HepG2 (cell line): Measurements from ENCODE around the gene CCM2L. TPM values are rescaled to one million over a fixed set of nuclear protein-coding genes. Genes with fewer than 3 reads are reported as not detected.
A peak's percentile ranks its signal among the peaks of the same experiment; 100 is the strongest.

Experiments used
- ASH2L ChIP-seq: fragments of 300-600, 200-600 bp; sonication (generic); IDR thresholded peaks from 2 replicates; pipeline ENCODE4 v1.7.0; 2017; ENCODE audit warnings: low read depth, mild to moderate bottlenecking, moderate library complexity, mixed read lengths, low read length; ENCODE audit not compliant: insufficient read length
- CHD2 ChIP-seq: IDR thresholded peaks from 2 replicates; pipeline ENCODE4 v1.6.1; 2011; ENCODE audit warnings: low read depth, low read length, improper control_type of control experiment
- FOSL2 ChIP-seq: sonication (generic); formaldehyde crosslinking; IDR thresholded peaks from 2 replicates; pipeline ENCODE4 v1.4.0; 2020; ENCODE audit warnings: missing genetic modification reagents
- GLMP ChIP-seq: sonication (generic); formaldehyde crosslinking; IDR thresholded peaks from 2 replicates; pipeline ENCODE4 v1.9.0; 2021; ENCODE audit warnings: missing genetic modification reagents, mild to moderate bottlenecking, borderline replicate concordance
- HMGA1 ChIP-seq: sonication (generic); formaldehyde crosslinking; conservative IDR thresholded peaks from 2 replicates; pipeline ENCODE4 v1.4.0; 2020; ENCODE audit warnings: missing genetic modification reagents
- HOMEZ ChIP-seq: IDR thresholded peaks from 2 replicates; pipeline ENCODE4 v1.6.1; 2016; ENCODE audit warnings: low read depth
- MXD4 ChIP-seq: IDR thresholded peaks from 2 replicates; pipeline ENCODE4 v1.6.1; 2016; ENCODE audit warnings: mild to moderate bottlenecking, missing biosample characterization, missing genetic modification reagents
- PRPF4 ChIP-seq: fragments of 200-400 bp; formaldehyde crosslinking; IDR thresholded peaks from 2 replicates; pipeline ENCODE4 v1.6.1; 2016; ENCODE audit warnings: low read length, low read depth; ENCODE audit not compliant: poor library complexity, severe bottlenecking
- RARA ChIP-seq: IDR thresholded peaks from 2 replicates; pipeline ENCODE4 v1.6.1; 2016; ENCODE audit warnings: missing genetic modification reagents, missing compliant biosample characterization
- REPIN1 ChIP-seq: sonication (generic); formaldehyde crosslinking; IDR thresholded peaks from 2 replicates; pipeline ENCODE4 v1.8.0; 2022; ENCODE audit warnings: missing genetic modification reagents, low read depth, mild to moderate bottlenecking, borderline replicate concordance
- SALL2 ChIP-seq: sonication (generic); formaldehyde crosslinking; IDR thresholded peaks from 2 replicates; pipeline ENCODE4 v1.8.1; 2023; ENCODE audit warnings: mild to moderate bottlenecking, missing genetic modification reagents, inconsistent platforms
- SATB2 ChIP-seq: sonication (generic); formaldehyde crosslinking; IDR thresholded peaks from 2 replicates; pipeline ENCODE4 v1.5.0; 2020; ENCODE audit warnings: missing genetic modification reagents
- SMAD1 ChIP-seq: sonication (generic); formaldehyde crosslinking; IDR thresholded peaks from 2 replicates; pipeline ENCODE4 v1.4.0; 2020; ENCODE audit warnings: missing genetic modification reagents, low read depth, mild to moderate bottlenecking, borderline replicate concordance
- TARDBP ChIP-seq: sonication (generic); formaldehyde crosslinking; IDR thresholded peaks from 2 replicates; pipeline ENCODE4 v1.8.0; 2022; ENCODE audit warnings: mild to moderate bottlenecking, missing genetic modification reagents
- YEATS4 ChIP-seq: sonication (generic); formaldehyde crosslinking; IDR thresholded peaks from 2 replicates; pipeline ENCODE4 v1.4.0; 2020; ENCODE audit warnings: missing genetic modification reagents, borderline replicate concordance
- ZBTB2 ChIP-seq: sonication (generic); formaldehyde crosslinking; IDR thresholded peaks from 2 replicates; pipeline ENCODE4 v1.8.0; 2022; ENCODE audit warnings: low read depth, missing genetic modification reagents
- ZFP62 ChIP-seq: sonication (generic); formaldehyde crosslinking; IDR thresholded peaks from 2 replicates; pipeline ENCODE4 v1.4.0; 2020; ENCODE audit warnings: missing genetic modification reagents
- ZNF256 ChIP-seq: sonication (generic); formaldehyde crosslinking; conservative IDR thresholded peaks from 2 replicates; pipeline ENCODE4 v1.4.0; 2020; ENCODE audit warnings: missing genetic modification reagents
- ZNF564 ChIP-seq: sonication (generic); formaldehyde crosslinking; IDR thresholded peaks from 2 replicates; pipeline ENCODE4 v1.8.1; 2023; ENCODE audit warnings: mild to moderate bottlenecking, missing genetic modification reagents
- ZNF891 ChIP-seq: sonication (generic); formaldehyde crosslinking; IDR thresholded peaks from 2 replicates; pipeline ENCODE4 v1.5.0; 2020; ENCODE audit warnings: mild to moderate bottlenecking, missing genetic modification reagents
- polyA plus RNA-seq, 8 experiments: library from polyadenylated mRNA; depleted of rRNA in 3 of 8; stranded (reverse) in 7 of 8; unstranded in 1 of 8; fragments of >200 nt; fragmentation: Illumina TruSeq in 4 of 8; extraction: Trizol in 4 of 8; gene quantifications; 2 replicates each; pipeline versions ENCODE4 v1.2.1 to v1.2.3, GENCODE V29; 2011 to 2016; ENCODE audit warnings: low read depth in 4 of 8, missing spikeins in 1 of 8, mixed read lengths in 1 of 8; ENCODE audit not compliant: insufficient read depth in 1 of 8
- total RNA-seq, 5 experiments: library from RNA; depleted of rRNA; stranded (reverse); fragments of >200 nt; fragmentation: Illumina TruSeq; extraction: Trizol; gene quantifications; 2 replicates each; pipeline ENCODE4 v1.2.3, GENCODE V29; 2016; ENCODE audit warnings: low read depth in 1 of 5
- TF ChIP-seq, protein P1 (sequence below): sonication (generic); formaldehyde crosslinking; IDR thresholded peaks from 2 replicates; pipeline ENCODE4 v1.5.1; 2020; ENCODE audit warnings: missing genetic modification reagents, mild to moderate bottlenecking, borderline replicate concordance
- TF ChIP-seq, protein P2 (sequence below): sonication (generic); formaldehyde crosslinking; IDR thresholded peaks from 2 replicates; pipeline ENCODE4 v1.5.0; 2020; ENCODE audit warnings: missing genetic modification reagents, mild to moderate bottlenecking, borderline replicate concordance

Gene CCM2L
- total and polyA plus RNA-seq, 2 of the 13 experiments (the other 11 are each of a cell fraction or from before 2014, with no cell fraction given): 0.15 TPM; not detected in 1

DNA sequence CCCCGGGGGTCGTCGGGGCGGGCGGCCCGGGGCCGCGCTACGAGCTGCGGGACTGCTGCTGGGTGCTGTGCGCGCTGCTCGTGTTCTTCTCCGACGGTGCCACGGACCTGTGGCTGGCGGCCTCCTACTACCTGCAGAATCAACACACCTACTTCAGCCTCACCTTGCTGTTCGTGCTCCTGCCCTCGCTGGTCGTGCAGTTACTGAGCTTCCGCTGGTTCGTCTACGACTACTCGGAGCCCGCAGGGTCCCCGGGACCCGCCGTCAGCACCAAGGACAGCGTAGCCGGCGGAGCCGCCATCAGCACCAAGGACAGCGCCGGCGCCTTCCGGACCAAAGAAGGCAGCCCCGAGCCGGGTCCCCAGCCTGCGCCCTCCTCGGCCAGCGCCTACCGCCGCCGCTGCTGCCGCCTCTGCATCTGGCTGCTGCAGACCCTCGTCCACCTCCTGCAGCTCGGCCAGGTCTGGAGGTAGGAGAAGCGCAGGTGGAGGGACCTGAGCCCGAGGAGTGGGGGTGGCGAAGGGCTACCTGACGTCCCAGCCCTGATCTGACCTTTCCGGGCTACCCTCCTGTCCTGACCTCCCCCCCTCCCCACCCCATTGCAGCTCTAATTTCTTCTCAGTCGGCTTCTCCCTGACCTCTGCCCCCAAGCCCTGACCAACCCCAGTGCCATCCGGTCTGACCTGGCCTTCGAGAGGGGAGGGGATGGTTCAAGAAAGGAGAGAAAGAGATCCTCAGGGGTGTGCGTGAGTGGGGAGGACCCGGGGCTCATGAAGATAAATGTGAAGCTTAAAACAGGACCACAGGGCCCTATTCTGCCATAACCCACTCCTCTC is 41.7 kb upstream of the CCM2L start (continued):
- TF ChIP-seq, protein P1, sequence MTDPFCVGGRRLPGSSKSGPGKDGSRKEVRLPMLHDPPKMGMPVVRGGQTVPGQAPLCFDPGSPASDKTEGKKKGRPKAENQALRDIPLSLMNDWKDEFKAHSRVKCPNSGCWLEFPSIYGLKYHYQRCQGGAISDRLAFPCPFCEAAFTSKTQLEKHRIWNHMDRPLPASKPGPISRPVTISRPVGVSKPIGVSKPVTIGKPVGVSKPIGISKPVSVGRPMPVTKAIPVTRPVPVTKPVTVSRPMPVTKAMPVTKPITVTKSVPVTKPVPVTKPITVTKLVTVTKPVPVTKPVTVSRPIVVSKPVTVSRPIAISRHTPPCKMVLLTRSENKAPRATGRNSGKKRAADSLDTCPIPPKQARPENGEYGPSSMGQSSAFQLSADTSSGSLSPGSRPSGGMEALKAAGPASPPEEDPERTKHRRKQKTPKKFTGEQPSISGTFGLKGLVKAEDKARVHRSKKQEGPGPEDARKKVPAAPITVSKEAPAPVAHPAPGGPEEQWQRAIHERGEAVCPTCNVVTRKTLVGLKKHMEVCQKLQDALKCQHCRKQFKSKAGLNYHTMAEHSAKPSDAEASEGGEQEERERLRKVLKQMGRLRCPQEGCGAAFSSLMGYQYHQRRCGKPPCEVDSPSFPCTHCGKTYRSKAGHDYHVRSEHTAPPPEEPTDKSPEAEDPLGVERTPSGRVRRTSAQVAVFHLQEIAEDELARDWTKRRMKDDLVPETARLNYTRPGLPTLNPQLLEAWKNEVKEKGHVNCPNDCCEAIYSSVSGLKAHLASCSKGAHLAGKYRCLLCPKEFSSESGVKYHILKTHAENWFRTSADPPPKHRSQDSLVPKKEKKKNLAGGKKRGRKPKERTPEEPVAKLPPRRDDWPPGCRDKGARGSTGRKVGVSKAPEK: peak; percentile 100
- peak; percentile 100 for TF ChIP-seq YEATS4
- TF ChIP-seq ZBTB2 (CRISPR knock-in tag): peak; percentile 100
- TF ChIP-seq PRPF4: no peak
- peak; percentile 99 for TF ChIP-seq RARA (CRISPR knock-in tag)
- TF ChIP-seq ZNF564 (CRISPR knock-in tag): peak; percentile 100
- TF ChIP-seq SMAD1 (CRISPR knock-in tag): peak; percentile 100
- TF ChIP-seq HMGA1 (CRISPR knock-in tag): 0 out of 2 replicates have a peak, but pooled peaks have one; percentile 86
- TF ChIP-seq ZNF256: peak; percentile 100
- TF ChIP-seq SALL2 (CRISPR knock-in tag): peak; percentile 100
- peak; percentile 100 for TF ChIP-seq SATB2
- no peak for TF ChIP-seq ZFP62 (CRISPR knock-in tag)
- TF ChIP-seq, protein P2, sequence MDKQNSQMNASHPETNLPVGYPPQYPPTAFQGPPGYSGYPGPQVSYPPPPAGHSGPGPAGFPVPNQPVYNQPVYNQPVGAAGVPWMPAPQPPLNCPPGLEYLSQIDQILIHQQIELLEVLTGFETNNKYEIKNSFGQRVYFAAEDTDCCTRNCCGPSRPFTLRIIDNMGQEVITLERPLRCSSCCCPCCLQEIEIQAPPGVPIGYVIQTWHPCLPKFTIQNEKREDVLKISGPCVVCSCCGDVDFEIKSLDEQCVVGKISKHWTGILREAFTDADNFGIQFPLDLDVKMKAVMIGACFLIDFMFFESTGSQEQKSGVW: peak; percentile 100
- no peak for TF ChIP-seq CHD2
- TF ChIP-seq ASH2L: no peak
- TF ChIP-seq REPIN1 (CRISPR knock-in tag): peak; percentile 100
- TF ChIP-seq FOSL2 (CRISPR knock-in tag): peak; percentile 97
- peak; percentile 100 for TF ChIP-seq MXD4 (CRISPR knock-in tag)
- peak; percentile 100 for TF ChIP-seq TARDBP (CRISPR knock-in tag)
- peak; percentile 100 for TF ChIP-seq GLMP
- TF ChIP-seq HOMEZ (CRISPR knock-in tag): peak; percentile 100
- TF ChIP-seq ZNF891 (CRISPR knock-in tag): peak; percentile 100
